AG04449 (cell line): Measurements from ENCODE around the gene DIAPH1.

ENCODE experiments used
- CTCF ChIA-PET: fragments of 350-600 bp; formaldehyde crosslinking; extraction: SDS; loops from one replicate; lab custom pipeline; 2021; ENCODE audit warnings: antibody characterized with exemption; lab: Yijun Ruan, JAX
- POLR2A ChIA-PET: fragments of 400-600, 350-600 bp; formaldehyde crosslinking; extraction: SDS; loops from one replicate; lab custom pipeline; 2020; ENCODE audit warnings: antibody characterized with exemption, inconsistent platforms; lab: Yijun Ruan, JAX
- DNase-seq: peaks from one replicate; pipeline ENCODE4 v3.0.0-alpha.2; 2010; ENCODE audit warnings: low read depth, low spot score
- H3K4me3 ChIP-seq: 2 replicates; pipeline ENCODE4 v1.5.1; 2011; ENCODE audit warnings: low read depth, mild to moderate bottlenecking, control low read depth, low read length
- CTCF ChIP-seq: IDR thresholded peaks from one replicate; pipeline ENCODE4 v1.5.1; 2011; ENCODE audit warnings: mild to moderate bottlenecking, moderate library complexity, low read length, control low read depth, inconsistent platforms; ENCODE audit not compliant: insufficient read depth; ENCODE audit errors: missing control alignments

DIAPH1 gene

GRCh38 chr5:141608046-141608445 lies 10.8 kb downstream of the DIAPH1 start:
- TF ChIP-seq CTCF, result no peak
- no peak for DNase-seq
- ChIA-PET POLR2A (no interaction called here), CTCF (interaction anchor here (11.1 to 15.0 kb wide), 2 partner anchors 11 to 16 kb away, joined by 119 to 259 read pairs; partner anchors contain the start of gene DIAPH1)
- H3K4me3 ChIP-seq, result no peak overlapping the region

- no peak overlapping the region for H3K4me3 ChIP-seq
- ChIA-PET POLR2A (no interaction called here), CTCF (interaction anchor here (1.0 to 15.0 kb wide), 4 partner anchors 9 to 41 kb away, joined by 3 to 259 read pairs (median 62); partner anchors contain the start of gene DIAPH1)
- no peak for TF ChIP-seq CTCF
- DNase-seq, result no peak
Observed at GRCh38 chr5:141605523-141606277, 13.1 kb downstream of the DIAPH1 start.

GRCh38 chr5:141603923-141604717 lies 14.7 kb downstream of the DIAPH1 start:
- ChIA-PET CTCF (interaction anchor here (0.8 to 15.0 kb wide), 7 partner anchors 12 to 187 kb away, joined by 3 to 259 read pairs (median 4); partner anchors contain the start of genes DIAPH1 and PCDHGB7), POLR2A (interaction anchor here (0.9 to 1.0 kb wide), 2 partner anchors 12 to 15 kb away, joined by 4 read pairs; partner anchors contain the start of gene DIAPH1)
- no peak overlapping the region for H3K4me3 ChIP-seq
- no peak for TF ChIP-seq CTCF
- peak; percentile 73 for DNase-seq

- CTCF ChIA-PET, result interaction anchor here (1.0 to 15.0 kb wide), 3 partner anchors 11 to 16 kb away, joined by 3 to 259 read pairs (median 119); partner anchors contain the start of gene DIAPH1
- no peak overlapping the region for H3K4me3 ChIP-seq
- no peak for TF ChIP-seq CTCF
- POLR2A ChIA-PET, result no interaction called here
- DNase-seq, result no peak
Observed at GRCh38 chr5:141602606-141603005, 16.2 kb downstream of the DIAPH1 start.

- CTCF ChIA-PET, result interaction anchor here (1.0 to 15.0 kb wide), 12 partner anchors 9 to 362 kb away, joined by 3 to 259 read pairs (median 7); partner anchors contain the start of gene DIAPH1
- no peak for TF ChIP-seq CTCF
- POLR2A ChIA-PET, result no interaction called here
- no peak overlapping the region for H3K4me3 ChIP-seq
- no peak for DNase-seq
Observed at GRCh38 chr5:141598391-141599345, 20.1 kb downstream of the DIAPH1 start.
